ENCODE results near the gene TAF8.

- TF ChIP-seq, protein P1, sequence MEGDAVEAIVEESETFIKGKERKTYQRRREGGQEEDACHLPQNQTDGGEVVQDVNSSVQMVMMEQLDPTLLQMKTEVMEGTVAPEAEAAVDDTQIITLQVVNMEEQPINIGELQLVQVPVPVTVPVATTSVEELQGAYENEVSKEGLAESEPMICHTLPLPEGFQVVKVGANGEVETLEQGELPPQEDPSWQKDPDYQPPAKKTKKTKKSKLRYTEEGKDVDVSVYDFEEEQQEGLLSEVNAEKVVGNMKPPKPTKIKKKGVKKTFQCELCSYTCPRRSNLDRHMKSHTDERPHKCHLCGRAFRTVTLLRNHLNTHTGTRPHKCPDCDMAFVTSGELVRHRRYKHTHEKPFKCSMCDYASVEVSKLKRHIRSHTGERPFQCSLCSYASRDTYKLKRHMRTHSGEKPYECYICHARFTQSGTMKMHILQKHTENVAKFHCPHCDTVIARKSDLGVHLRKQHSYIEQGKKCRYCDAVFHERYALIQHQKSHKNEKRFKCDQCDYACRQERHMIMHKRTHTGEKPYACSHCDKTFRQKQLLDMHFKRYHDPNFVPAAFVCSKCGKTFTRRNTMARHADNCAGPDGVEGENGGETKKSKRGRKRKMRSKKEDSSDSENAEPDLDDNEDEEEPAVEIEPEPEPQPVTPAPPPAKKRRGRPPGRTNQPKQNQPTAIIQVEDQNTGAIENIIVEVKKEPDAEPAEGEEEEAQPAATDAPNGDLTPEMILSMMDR (IDR thresholded peaks at IDR 0.05; ENCODE audit: low read length): no peak
- TF ChIP-seq EZH2 (IDR thresholded peaks at IDR 0.05; ENCODE audit: borderline replicate concordance, low read length): no peak
Observed at GRCh38 chr6:42025066-42025844, 25.1 kb upstream of the TAF8 start.

All from OCI-LY1 (cell line).